HL-60 (cell line): Measurements from ENCODE around the gene FNDC3B.

ENCODE experiments used
- DNase-seq, 2 experiments: peaks; one replicate each; pipeline ENCODE4 v3.0.0-alpha.2; 2010 to 2020; ENCODE audit warnings: low read depth in 1 of 2, low spot score in 1 of 2
- H3K27ac ChIP-seq: fragments of 250-450 bp; sonication (Bioruptor Pico); replicated peaks from 2 replicates; pipeline ENCODE4 v1.5.1; 2020; ENCODE audit warnings: mild to moderate bottlenecking, moderate library complexity
- H3K27me3 ChIP-seq: fragments of 250-450 bp; sonication (Bioruptor Pico); 2 replicates; pipeline ENCODE4 v1.5.1; 2021; ENCODE audit warnings: mild to moderate bottlenecking, moderate library complexity; ENCODE audit not compliant: insufficient read depth, poor library complexity, severe bottlenecking
- H3K4me3 ChIP-seq: replicated peaks from 2 replicates; pipeline ENCODE4 v1.5.1; 2011; ENCODE audit warnings: mild to moderate bottlenecking, control low read depth, low read length; ENCODE audit not compliant: insufficient read depth
- GABPA ChIP-seq: IDR thresholded peaks from 2 replicates; pipeline ENCODE4 v1.6.1; 2012; ENCODE audit warnings: low read depth
- POLR2AphosphoS5 ChIP-seq: IDR thresholded peaks from 2 replicates; pipeline ENCODE4 v1.6.1; 2012; ENCODE audit warnings: low read depth
- REST ChIP-seq: IDR thresholded peaks from 2 replicates; pipeline ENCODE4 v1.6.1; 2012; ENCODE audit warnings: low read depth; ENCODE audit not compliant: insufficient replicate concordance
- SPI1 ChIP-seq: IDR thresholded peaks from 2 replicates; pipeline ENCODE4 v1.6.1; 2012; ENCODE audit warnings: low read depth, mild to moderate bottlenecking, borderline replicate concordance
- TF ChIP-seq, protein P1 (sequence below): IDR thresholded peaks from one replicate; pipeline ENCODE4 v1.5.1; 2011; ENCODE audit warnings: low read length, control low read depth, inconsistent platforms; ENCODE audit not compliant: insufficient read depth

FNDC3B gene

DNA sequence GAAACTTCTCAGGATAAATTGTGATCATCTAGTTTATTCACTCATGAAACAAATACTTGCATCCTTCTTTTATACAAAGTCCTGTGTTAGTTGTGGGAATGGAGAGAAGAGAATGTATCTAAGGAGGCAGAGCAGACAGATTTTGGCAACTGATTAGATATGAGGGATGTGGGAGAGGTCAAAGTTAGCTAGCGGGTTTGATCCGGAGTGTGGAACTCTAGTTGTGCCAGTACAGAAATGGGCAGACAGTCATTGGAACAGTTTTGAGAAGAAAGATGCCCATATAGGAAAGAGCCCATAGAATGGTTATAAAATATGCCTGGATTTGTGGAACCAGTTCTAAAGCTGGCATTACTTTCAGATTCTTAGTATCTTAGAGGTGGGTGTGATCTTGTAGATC lies 141.1 kb downstream of the FNDC3B start:
- TF ChIP-seq GABPA: no peak
- TF ChIP-seq SPI1: no peak
- TF ChIP-seq REST: no peak
- TF ChIP-seq, protein P1, sequence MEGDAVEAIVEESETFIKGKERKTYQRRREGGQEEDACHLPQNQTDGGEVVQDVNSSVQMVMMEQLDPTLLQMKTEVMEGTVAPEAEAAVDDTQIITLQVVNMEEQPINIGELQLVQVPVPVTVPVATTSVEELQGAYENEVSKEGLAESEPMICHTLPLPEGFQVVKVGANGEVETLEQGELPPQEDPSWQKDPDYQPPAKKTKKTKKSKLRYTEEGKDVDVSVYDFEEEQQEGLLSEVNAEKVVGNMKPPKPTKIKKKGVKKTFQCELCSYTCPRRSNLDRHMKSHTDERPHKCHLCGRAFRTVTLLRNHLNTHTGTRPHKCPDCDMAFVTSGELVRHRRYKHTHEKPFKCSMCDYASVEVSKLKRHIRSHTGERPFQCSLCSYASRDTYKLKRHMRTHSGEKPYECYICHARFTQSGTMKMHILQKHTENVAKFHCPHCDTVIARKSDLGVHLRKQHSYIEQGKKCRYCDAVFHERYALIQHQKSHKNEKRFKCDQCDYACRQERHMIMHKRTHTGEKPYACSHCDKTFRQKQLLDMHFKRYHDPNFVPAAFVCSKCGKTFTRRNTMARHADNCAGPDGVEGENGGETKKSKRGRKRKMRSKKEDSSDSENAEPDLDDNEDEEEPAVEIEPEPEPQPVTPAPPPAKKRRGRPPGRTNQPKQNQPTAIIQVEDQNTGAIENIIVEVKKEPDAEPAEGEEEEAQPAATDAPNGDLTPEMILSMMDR: no peak
- TF ChIP-seq POLR2AphosphoS5: no peak
- no peak overlapping the region for H3K27ac ChIP-seq

DNA sequence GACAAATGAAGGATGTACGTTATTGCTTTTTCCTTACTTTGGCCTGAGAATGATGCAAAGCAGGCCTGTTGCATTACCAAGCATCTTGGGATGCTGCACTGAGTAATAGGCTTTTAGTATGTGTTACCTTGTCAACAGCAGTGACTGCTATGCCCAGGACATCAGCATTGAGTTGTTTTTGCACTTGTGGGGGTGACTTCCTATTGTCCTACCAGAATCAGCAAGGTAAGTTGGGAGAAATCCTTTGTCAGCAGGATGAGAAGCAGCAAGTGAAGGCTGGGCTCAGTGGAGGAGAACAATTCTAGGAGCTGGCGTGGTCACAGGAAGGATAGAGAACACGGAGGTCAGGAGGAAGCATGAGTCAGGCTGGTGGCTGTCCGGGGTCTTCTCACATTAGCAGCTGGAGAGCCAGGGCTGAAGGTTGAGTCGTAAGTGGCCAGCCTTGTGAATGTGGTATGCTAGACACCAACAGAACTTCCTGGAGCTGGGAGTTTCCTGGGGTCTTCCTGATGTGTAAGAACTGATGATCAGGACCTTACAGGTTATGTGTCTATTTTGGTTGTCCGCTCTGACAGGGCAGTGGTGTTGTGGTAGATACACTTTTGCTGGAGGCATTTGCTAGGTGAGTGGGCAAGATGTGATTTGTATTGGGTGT lies 142.7 kb downstream of the FNDC3B start:
- no peak overlapping the region for H3K4me3 ChIP-seq
- H3K27ac ChIP-seq: no peak overlapping the region
- DNase-seq: no peak
- TF ChIP-seq POLR2AphosphoS5 (no peak), GABPA (no peak)
- H3K27me3 ChIP-seq: no peaks in the 10 kb centered on the region

More for the DNA sequence above, 141.1 kb downstream of the FNDC3B start:
- Histone ChIP-seq H3K27me3 (no peaks in the 10 kb centered on the region), H3K4me3 (no peak overlapping the region)
- DNase-seq: no peak

DNA sequence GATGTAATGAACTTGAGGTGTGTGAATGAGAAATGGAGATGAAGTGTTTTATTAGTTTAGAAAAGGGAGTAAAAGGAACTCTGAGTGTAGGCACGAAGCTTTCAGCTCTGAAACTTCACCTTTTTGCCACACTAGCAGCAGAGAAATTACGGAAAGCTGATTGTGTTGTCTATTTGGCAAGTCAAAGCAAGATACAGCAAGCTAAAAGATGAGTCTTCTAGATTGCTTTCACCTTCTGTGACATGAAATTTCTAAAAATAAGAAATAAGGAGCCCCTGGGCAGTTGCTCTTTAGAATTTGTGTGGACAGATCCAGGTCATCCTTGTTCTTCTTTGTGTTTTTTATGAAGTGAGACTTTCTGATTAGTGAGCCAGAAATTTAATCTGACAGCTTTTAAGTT lies 143.4 kb downstream of the FNDC3B start:
- DNase-seq: no peak
- H3K27me3 ChIP-seq: no peaks in the 10 kb centered on the region
- H3K27ac ChIP-seq: no peak overlapping the region
- TF ChIP-seq, protein P1: no peak
- H3K4me3 ChIP-seq: no peak overlapping the region

DNA sequence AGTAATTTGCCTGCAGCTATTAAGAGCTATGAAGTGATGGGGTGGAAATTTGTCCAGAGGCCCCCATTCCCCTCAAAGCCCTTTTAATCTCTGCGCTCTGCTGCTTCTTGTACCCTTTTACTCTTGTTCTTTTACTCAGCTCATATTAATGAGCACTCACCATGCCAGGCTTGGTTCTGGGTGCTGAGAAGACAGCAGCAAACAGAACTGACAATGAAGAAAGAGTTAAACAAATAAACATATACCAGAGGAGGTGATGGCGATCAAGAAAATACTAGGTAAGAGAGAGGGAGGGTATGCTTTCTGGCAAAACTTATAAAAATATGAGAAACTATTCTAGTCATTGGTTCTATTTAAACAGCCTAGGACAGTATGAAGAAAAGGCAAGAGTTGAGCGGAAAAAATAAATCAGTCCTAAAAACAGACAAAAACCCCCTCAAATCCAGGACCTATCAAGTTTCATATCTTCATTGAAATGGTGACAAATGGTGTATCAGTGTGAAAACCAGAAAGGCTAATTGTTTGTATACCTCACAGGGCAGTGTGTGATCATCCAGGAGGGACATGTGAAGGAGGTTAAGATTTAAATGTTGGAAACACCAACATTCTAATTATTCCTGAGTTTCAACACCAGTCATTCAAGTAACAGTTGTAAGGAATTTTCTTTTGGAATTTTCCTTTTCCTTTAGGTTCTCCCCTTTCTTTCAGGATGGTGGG lies 144.9 kb downstream of the FNDC3B start:
- no peak for TF ChIP-seq SPI1
- no peak for TF ChIP-seq REST
- no peak for TF ChIP-seq POLR2AphosphoS5
- TF ChIP-seq, protein P1: no peak
- no peak for TF ChIP-seq GABPA
- H3K27ac ChIP-seq: no peak overlapping the region
- H3K4me3 ChIP-seq: no peak overlapping the region
- no peak for DNase-seq
- H3K27me3 ChIP-seq: no peaks in the 10 kb centered on the region
